Breast epithelium (tissue), 4 donors: ENCODE results near the gene GPC6. TPM values are rescaled to one million over a fixed set of nuclear protein-coding genes. Genes with fewer than 3 reads are reported as not detected.

Experiments
- DNase-seq, 2 donors: peaks; one replicate each; pipeline ENCODE4 v3.0.0-alpha.2; 2019; ENCODE audit warnings: low spot score in 2 of 2
- H3K27ac ChIP-seq, 2 donors: fragments of 200-600 bp; sonication (generic) in 1 of 2; one replicate each; pipeline ENCODE4 v1.5.1; 2016 to 2019; ENCODE audit warnings: mild to moderate bottlenecking in 1 of 2
- H3K27me3 ChIP-seq, 2 donors: fragments of 200-600 bp; sonication (generic) in 1 of 2; one replicate each; pipeline versions ENCODE4 v1.5.1 to v1.6.0; 2017 to 2019; ENCODE audit warnings: control low read depth in 1 of 2, mild to moderate bottlenecking in 1 of 2
- H3K36me3 ChIP-seq: fragments of 200-600 bp; one replicate; pipeline ENCODE4 v1.5.1; 2019
- H3K4me1 ChIP-seq, 2 donors: fragments of 200-600 bp; sonication (generic); one replicate each; pipeline ENCODE4 v1.5.1; 2016 to 2019; ENCODE audit warnings: control low read depth in 1 of 2
- H3K4me3 ChIP-seq, 3 donors: fragments of 200-600 bp; sonication (generic); 1 replicate in 2 of 3; 2 replicates in 1 of 3; pipeline ENCODE4 v1.5.1; 2016 to 2019; ENCODE audit warnings: mild to moderate bottlenecking in 3 of 3, moderate library complexity in 2 of 3
- H3K9me3 ChIP-seq, 2 donors: fragments of 200-600 bp; sonication (generic) in 1 of 2; one replicate each; pipeline ENCODE4 v1.5.1; 2016 to 2019; ENCODE audit warnings: control low read depth in 1 of 2
- POLR2A ChIP-seq: fragments of 450-650 bp; IDR thresholded peaks from one replicate; pipeline ENCODE4 v1.6.1; 2016; ENCODE audit warnings: antibody characterized with exemption, mild to moderate bottlenecking, moderate library complexity
- POLR2AphosphoS5 ChIP-seq, 3 donors: sonication (generic); formaldehyde crosslinking; IDR thresholded peaks; one replicate each; pipeline ENCODE4 v1.6.1; 2017; ENCODE audit warnings: antibody characterized with exemption in 3 of 3
- intact Hi-C: fragments of 100-400 bp; cut with DNase I; formaldehyde crosslinking; loops from one replicate; pipeline ENCODE4 v1.15.1; 2023; ENCODE audit warnings: low total_unique reads
- total RNA-seq, 3 donors: library from RNA; depleted of rRNA; stranded (reverse); fragments of >200 nt; gene quantifications; one replicate each; pipeline ENCODE4 v1.1.0, GENCODE V29; 2016
- TF ChIP-seq, protein P1 (sequence below), 3 donors: fragments of 450-650 bp; IDR thresholded peaks; one replicate each; pipeline ENCODE4 v1.5.1; 2016 to 2017; ENCODE audit warnings: antibody characterized with exemption in 3 of 3, mild to moderate bottlenecking in 3 of 3, moderate library complexity in 3 of 3

GPC6 gene
- total RNA-seq, 3 donors from 2014 or later = 3.5 to 44.0 (median 4.9) TPM

DNA sequence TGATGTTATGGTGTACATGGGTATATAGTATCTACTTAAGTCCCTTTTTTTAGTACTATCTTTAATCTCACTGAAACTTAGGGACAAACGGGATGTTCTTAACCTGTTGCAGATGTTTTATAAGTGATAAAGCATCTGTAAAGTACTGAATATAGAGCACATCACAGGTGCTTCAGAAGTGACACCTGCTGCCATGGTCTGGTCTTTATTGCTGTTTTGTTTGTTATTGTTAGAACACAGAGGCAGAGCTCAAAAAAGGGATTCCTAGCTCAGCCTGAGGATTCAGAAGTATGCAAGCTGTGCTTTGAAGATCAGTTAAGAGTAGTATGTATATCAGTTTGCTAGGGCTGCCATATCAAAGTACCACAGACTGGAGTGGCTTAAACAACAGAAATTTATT lies 1033.4 kb downstream of the GPC6 start:
- intact Hi-C loops = no loop called here
- Histone ChIP-seq H3K27me3 (no peaks in the 10 kb centered on the region), H3K4me1 (no peaks in the 10 kb centered on the region), H3K36me3 (no peaks in the 10 kb centered on the region), H3K4me3 (no peak overlapping the region), H3K9me3 (no peaks in the 10 kb centered on the region), H3K27ac (no peak overlapping the region)
- no peak for DNase-seq
- TF ChIP-seq POLR2AphosphoS5 (IDR thresholded peaks at IDR 0.05) (no peak), POLR2A (no peak)
- TF ChIP-seq, protein P1, sequence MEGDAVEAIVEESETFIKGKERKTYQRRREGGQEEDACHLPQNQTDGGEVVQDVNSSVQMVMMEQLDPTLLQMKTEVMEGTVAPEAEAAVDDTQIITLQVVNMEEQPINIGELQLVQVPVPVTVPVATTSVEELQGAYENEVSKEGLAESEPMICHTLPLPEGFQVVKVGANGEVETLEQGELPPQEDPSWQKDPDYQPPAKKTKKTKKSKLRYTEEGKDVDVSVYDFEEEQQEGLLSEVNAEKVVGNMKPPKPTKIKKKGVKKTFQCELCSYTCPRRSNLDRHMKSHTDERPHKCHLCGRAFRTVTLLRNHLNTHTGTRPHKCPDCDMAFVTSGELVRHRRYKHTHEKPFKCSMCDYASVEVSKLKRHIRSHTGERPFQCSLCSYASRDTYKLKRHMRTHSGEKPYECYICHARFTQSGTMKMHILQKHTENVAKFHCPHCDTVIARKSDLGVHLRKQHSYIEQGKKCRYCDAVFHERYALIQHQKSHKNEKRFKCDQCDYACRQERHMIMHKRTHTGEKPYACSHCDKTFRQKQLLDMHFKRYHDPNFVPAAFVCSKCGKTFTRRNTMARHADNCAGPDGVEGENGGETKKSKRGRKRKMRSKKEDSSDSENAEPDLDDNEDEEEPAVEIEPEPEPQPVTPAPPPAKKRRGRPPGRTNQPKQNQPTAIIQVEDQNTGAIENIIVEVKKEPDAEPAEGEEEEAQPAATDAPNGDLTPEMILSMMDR (IDR thresholded peaks at IDR 0.05) = no peak

DNA sequence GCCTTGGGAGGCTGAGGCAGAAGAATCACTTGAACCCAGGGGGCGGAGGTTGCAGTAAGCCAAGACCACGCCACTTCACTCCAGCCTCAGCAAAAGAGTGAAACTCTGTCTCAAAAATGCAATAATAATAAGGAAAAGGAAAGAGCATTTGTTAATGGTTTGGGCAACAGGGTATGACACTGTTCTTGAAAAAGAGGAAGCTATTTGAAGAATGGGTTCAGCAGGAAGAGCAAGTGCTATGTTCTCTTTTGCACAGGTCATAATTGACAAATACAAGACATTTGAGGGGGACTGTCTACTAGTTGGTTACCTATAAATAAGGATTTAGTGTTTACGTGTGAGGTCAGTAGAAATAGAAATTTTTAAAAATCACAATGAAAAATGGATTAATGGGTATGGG lies 1034.6 kb downstream of the GPC6 start:
- H3K9me3 ChIP-seq = no peaks in the 10 kb centered on the region
- intact Hi-C loops = no loop called here
- no peaks in the 10 kb centered on the region for H3K36me3 ChIP-seq
- H3K4me1 ChIP-seq = no peaks in the 10 kb centered on the region
- no peak overlapping the region for H3K4me3 ChIP-seq
- H3K27ac ChIP-seq = no peak overlapping the region
- no peak for TF ChIP-seq POLR2A
- TF ChIP-seq POLR2AphosphoS5 (IDR thresholded peaks at IDR 0.05) = no peak
- TF ChIP-seq, protein P1 (IDR thresholded peaks at IDR 0.05) = no peak
- H3K27me3 ChIP-seq = no peaks in the 10 kb centered on the region
- DNase-seq = no peak

GRCh38 chr13:94263038-94263437 lies 1036.4 kb downstream of the GPC6 start:
- TF ChIP-seq POLR2A = no peak
- TF ChIP-seq, protein P1 (IDR thresholded peaks at IDR 0.05) = no peak
- no peak for TF ChIP-seq POLR2AphosphoS5 (IDR thresholded peaks at IDR 0.05)
- no peak overlapping the region for H3K4me3 ChIP-seq
- no peak overlapping the region for H3K27ac ChIP-seq
- DNase-seq = no peak
- no peaks in the 10 kb centered on the region for H3K36me3 ChIP-seq
- no peaks in the 10 kb centered on the region for H3K9me3 ChIP-seq
- H3K4me1 ChIP-seq = no peaks in the 10 kb centered on the region
- H3K27me3 ChIP-seq = no peaks in the 10 kb centered on the region
- intact Hi-C loops = no loop called here

DNA sequence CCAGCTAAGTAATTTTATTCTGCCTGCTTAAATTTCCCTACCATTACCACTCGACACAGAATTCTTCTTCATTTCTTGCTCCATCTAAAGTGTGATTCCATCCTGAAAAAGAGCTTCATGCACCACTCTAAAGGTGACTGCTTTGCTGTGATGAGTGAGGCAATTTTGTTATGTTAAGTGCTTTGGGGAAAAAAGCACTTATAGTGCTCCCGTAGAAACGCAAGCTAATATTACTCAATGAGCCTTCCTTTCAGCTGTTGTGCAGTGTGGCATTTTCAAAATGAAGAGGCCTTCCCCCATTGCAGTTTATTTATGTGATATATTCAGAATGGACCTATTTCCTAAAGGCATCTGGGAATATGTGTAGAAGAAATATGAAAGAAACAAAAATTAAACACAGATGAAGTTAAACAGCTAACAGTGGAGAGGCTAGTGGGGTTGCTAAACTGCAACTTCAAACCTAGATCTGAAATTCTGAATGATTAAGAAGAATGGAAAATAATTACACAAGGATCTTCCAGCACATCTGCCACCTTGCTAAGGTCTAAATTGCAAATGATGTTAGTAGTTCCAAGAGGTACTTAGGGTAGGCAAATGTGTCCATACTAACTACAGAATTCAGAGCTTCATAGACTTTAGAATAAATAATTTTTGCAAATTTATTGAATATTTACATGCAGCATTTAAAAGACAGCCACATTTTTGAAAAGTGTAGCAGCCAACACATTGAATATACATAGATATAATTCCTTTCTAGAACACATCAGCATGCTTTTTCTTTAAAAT lies 1041.2 kb downstream of the GPC6 start:
- no peak for TF ChIP-seq POLR2AphosphoS5 (IDR thresholded peaks at IDR 0.05)
- TF ChIP-seq, protein P1 (IDR thresholded peaks at IDR 0.05) = no peak
- no peak for TF ChIP-seq POLR2A
- no peak for DNase-seq
- H3K4me3 ChIP-seq = no peak overlapping the region
- intact Hi-C loops = loop anchor here (5.0 kb wide), 1 partner anchor 595 kb away; no protein-coding TSS in a partner anchor
- H3K27me3 ChIP-seq = no peaks in the 10 kb centered on the region
- no peaks in the 10 kb centered on the region for H3K9me3 ChIP-seq
- H3K27ac ChIP-seq = no peak overlapping the region
- no peaks in the 10 kb centered on the region for H3K36me3 ChIP-seq
- no peaks in the 10 kb centered on the region for H3K4me1 ChIP-seq

DNA sequence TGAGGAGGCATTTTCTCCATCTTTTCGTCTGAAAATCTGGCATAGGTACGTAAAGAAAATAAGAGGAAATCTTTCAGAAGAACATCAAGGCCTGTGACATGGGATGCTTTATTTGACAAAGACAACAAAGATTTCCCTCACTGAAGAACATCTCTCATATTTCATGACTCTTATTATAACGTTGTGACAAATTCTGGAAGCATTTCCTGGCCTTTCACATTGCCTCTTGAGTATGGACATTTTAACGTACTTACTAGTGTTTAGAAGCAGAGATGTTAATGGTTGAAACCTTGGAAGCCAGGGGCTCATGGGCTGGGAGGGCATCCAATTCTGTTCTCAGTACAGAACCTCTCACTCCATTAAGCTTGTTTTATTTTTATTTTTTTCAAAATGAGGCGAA lies 1042.1 kb downstream of the GPC6 start:
- Histone ChIP-seq H3K9me3 (no peaks in the 10 kb centered on the region), H3K27me3 (no peaks in the 10 kb centered on the region), H3K27ac (no peak overlapping the region), H3K36me3 (no peaks in the 10 kb centered on the region), H3K4me3 (no peak overlapping the region), H3K4me1 (no peaks in the 10 kb centered on the region)
- no peak for DNase-seq
- TF ChIP-seq POLR2AphosphoS5 (IDR thresholded peaks at IDR 0.05) (no peak), POLR2A (no peak)
- TF ChIP-seq, protein P1 (IDR thresholded peaks at IDR 0.05) = no peak
- intact Hi-C loops = loop anchor here (5.0 kb wide), 1 partner anchor 596 kb away; no protein-coding TSS in a partner anchor
